Endothelial cell of umbilical vein (primary cell): ENCODE measurements around the gene SLC6A7. TPM values are rescaled to one million over a fixed set of nuclear protein-coding genes. Genes with fewer than 3 reads are reported as not detected.

Experiments used
- BruUV-seq: library from RNA; stranded (reverse); fragments of 400-500 nt; replicated peaks from 2 replicates; lab custom pipeline; 2021; lab: Mats Ljungman, UMichigan
- CTCF ChIA-PET: fragments of 300-600, 350-600 bp; sonication (Branson Sonifier 250); formaldehyde crosslinking; loops from one replicate; lab custom pipeline; 2021; ENCODE audit warnings: antibody characterized with exemption, inconsistent platforms; lab: Charles Lee
- POLR2A ChIA-PET: fragments of 300-600, 350-600 bp; sonication (Branson Sonifier 250); formaldehyde crosslinking; loops from one replicate; lab custom pipeline; 2021; ENCODE audit warnings: antibody characterized with exemption, inconsistent platforms; lab: Charles Lee
- DNase-seq: peaks from one replicate; pipeline ENCODE4 v3.0.0-alpha.2; 2011; ENCODE audit warnings: low read depth, low spot score
- FAIRE-seq: peaks from 2 replicates; lab custom pipeline; 2011; peaks lifted over from hg19 to GRCh38; lab: Jason Lieb, UNC
- H2AFZ ChIP-seq: 2 replicates; pipeline ENCODE4 v1.6.0; 2012; ENCODE audit warnings: low read depth, low read length, control low read depth, inconsistent platforms
- H3K27ac ChIP-seq: 2 replicates; pipeline ENCODE4 v1.5.1; 2011; ENCODE audit warnings: low read depth, mild to moderate bottlenecking, control low read depth, low read length, moderate library complexity; ENCODE audit not compliant: insufficient read depth
- H3K27me3 ChIP-seq, 2 experiments: 2 replicates each; pipeline versions ENCODE4 v1.6.0 to v1.6.1; 2011; ENCODE audit warnings: low read length in 2 of 2, mixed read lengths in 1 of 2; ENCODE audit not compliant: control insufficient read depth in 2 of 2, insufficient read depth in 2 of 2
- H3K36me3 ChIP-seq, 2 experiments: 2 replicates in 1 of 2; 3 replicates in 1 of 2; pipeline ENCODE4 v1.5.1; 2011; ENCODE audit warnings: low read length in 2 of 2, mild to moderate bottlenecking in 1 of 2, moderate library complexity in 1 of 2; ENCODE audit not compliant: control insufficient read depth in 2 of 2, insufficient read depth in 2 of 2; ENCODE audit errors: extremely low read depth in 1 of 2
- H3K4me1 ChIP-seq: 3 replicates; pipeline ENCODE4 v1.5.1; 2011; ENCODE audit warnings: mild to moderate bottlenecking, low read length; ENCODE audit not compliant: control insufficient read depth, insufficient read depth; ENCODE audit errors: extremely low read depth
- H3K4me2 ChIP-seq: 2 replicates; pipeline ENCODE4 v1.6.1; 2011; ENCODE audit warnings: low read length, control low read depth, mixed read lengths; ENCODE audit not compliant: insufficient read depth
- H3K4me3 ChIP-seq, 3 experiments: fragments of 200-600 bp in 1 of 3; sonication (generic), shearing (Covaris generic) in 1 of 3; replicated peaks in 1 of 3; 2 replicates each; pipeline ENCODE4 v1.5.1; 2011 to 2016; ENCODE audit warnings: control low read depth in 3 of 3, low read length in 3 of 3, mild to moderate bottlenecking in 2 of 3, inconsistent platforms in 1 of 3, low read depth in 1 of 3, moderate library complexity in 1 of 3; ENCODE audit not compliant: insufficient read depth in 1 of 3
- H3K79me2 ChIP-seq: 2 replicates; pipeline ENCODE4 v1.6.0; 2012; ENCODE audit warnings: low read length, inconsistent platforms; ENCODE audit not compliant: control insufficient read depth, insufficient read depth
- H3K9ac ChIP-seq: replicated peaks from 2 replicates; pipeline ENCODE3; 2011; ENCODE audit warnings: low read length, control low read depth; ENCODE audit not compliant: insufficient read depth; ENCODE audit errors: extremely low read depth
- H3K9me1 ChIP-seq: replicated peaks from 3 replicates; pipeline ENCODE4 v1.6.0; 2011; ENCODE audit warnings: mild to moderate bottlenecking, low read length; ENCODE audit not compliant: control insufficient read depth, insufficient read depth; ENCODE audit errors: extremely low read depth
- H3K9me3 ChIP-seq: replicated peaks from 2 replicates; pipeline ENCODE4 v1.5.1; 2012; ENCODE audit warnings: low read length, inconsistent platforms; ENCODE audit not compliant: control insufficient read depth, insufficient read depth
- H4K20me1 ChIP-seq: replicated peaks from 2 replicates; pipeline ENCODE3; 2011; ENCODE audit warnings: mild to moderate bottlenecking, low read length; ENCODE audit not compliant: control insufficient read depth, insufficient read depth; ENCODE audit errors: extremely low read depth
- CTCF ChIP-seq, 2 donors: IDR thresholded peaks; 1 replicate in 1 of 2; 2 replicates in 1 of 2; pipeline ENCODE4 v1.5.1; 2011; ENCODE audit warnings: low read length in 2 of 2, mild to moderate bottlenecking in 2 of 2, moderate library complexity in 2 of 2, control low read depth in 1 of 2, inconsistent platforms in 1 of 2, low read depth in 1 of 2; ENCODE audit not compliant: insufficient read depth in 1 of 2; ENCODE audit errors: extremely low read depth in 1 of 2
- FOS ChIP-seq: IDR thresholded peaks from 2 replicates; pipeline ENCODE4 v1.6.1; 2011; ENCODE audit warnings: mild to moderate bottlenecking, low read length, moderate library complexity, borderline replicate concordance; ENCODE audit not compliant: insufficient read depth
- GATA2 ChIP-seq: IDR thresholded peaks from 2 replicates; pipeline ENCODE4 v1.7.0; 2011; ENCODE audit warnings: low read depth, mild to moderate bottlenecking, moderate library complexity, mixed read lengths, low read length; ENCODE audit not compliant: insufficient read length, insufficient read depth
- JUN ChIP-seq: IDR thresholded peaks from 2 replicates; pipeline ENCODE4 v1.6.1; 2011; ENCODE audit warnings: borderline replicate concordance, low read depth; ENCODE audit not compliant: insufficient read length, insufficient read depth
- POLR2AphosphoS5 ChIP-seq: IDR thresholded peaks from 2 replicates; pipeline ENCODE4 v1.6.1; 2012; ENCODE audit warnings: low read depth, mild to moderate bottlenecking, control low read depth, low read length, moderate library complexity; ENCODE audit not compliant: insufficient read depth
- dilution Hi-C: fragments of 300-500 bp; cut with MboI; formaldehyde crosslinking; loops from one replicate; pipeline ENCODE4 v1.15.0; 2019; ENCODE audit warnings: low sequenced_read_pairs; ENCODE audit not compliant: extremely low pct_ligation_motif_present
- intact Hi-C: fragments of 100-400 bp; cut with micrococcal nuclease; formaldehyde crosslinking; loops from one replicate; pipeline ENCODE4 v1.10.0; 2022
- polyA plus RNA-seq, 4 experiments: library from polyadenylated mRNA; depleted of rRNA in 3 of 4; stranded (reverse) in 3 of 4; unstranded in 1 of 4; fragments of >200 nt; gene quantifications; 2 replicates each; pipeline versions ENCODE4 v1.2.1 to v1.2.3, GENCODE V29; 2011 to 2012; ENCODE audit warnings: missing spikeins in 1 of 4
- total RNA-seq: library from RNA; stranded (reverse); gene quantifications from 2 replicates; pipeline ENCODE4 v1.2.3, GENCODE V29; 2021

Gene SLC6A7
- total and polyA plus RNA-seq, 2 donors (not counting 3 experiments of a cell fraction or from before 2014, with no cell fraction given), result not detected

GRCh38 chr5:150184006-150184405, 5.9 kb upstream of the SLC6A7 start:
- Histone ChIP-seq H3K27me3 (peaks cover 16 to 31% of the 10 kb centered on the region in 2 experiments), H3K4me3 (no peak overlapping the region), H3K9me3 (no peaks in the 10 kb centered on the region), H4K20me1 (no peaks in the 10 kb centered on the region), H3K4me2 (no peak overlapping the region), H3K9ac (no peak overlapping the region), H2AFZ (no peak overlapping the region), H3K36me3 (no peaks in the 10 kb centered on the region), H3K9me1 (no peaks in the 10 kb centered on the region), H3K4me1 (no peaks in the 10 kb centered on the region), H3K27ac (no peak overlapping the region), H3K79me2 (no peaks in the 10 kb centered on the region)
- DNase-seq (no peak), FAIRE-seq (no peak)
- CTCF ChIA-PET, result no interaction called here
- dilution Hi-C loops (no loop called here), intact Hi-C loops (no loop called here)
- TF ChIP-seq CTCF (IDR thresholded peaks at IDR 0.05; ENCODE audit: extremely low read depth in 1 of 2, insufficient read depth in 1 of 2, low read depth in 1 of 2, low read length in 2 of 2) (no peak), POLR2AphosphoS5 (no peak), JUN (no peak), GATA2 (no peak), FOS (no peak)
- no TSS peak for BruUV-seq
- POLR2A ChIA-PET, result no interaction called here
